OCI-LY3 (cell line): ENCODE measurements around the gene HES6.

Source experiments
- H2AFZ ChIP-seq: fragments of 200-600, 300-600 bp; shearing (Covaris generic); 2 replicates; pipeline ENCODE4 v1.6.0; 2014; ENCODE audit warnings: antibody characterized with exemption, low read depth, low read length
- H3K27ac ChIP-seq: fragments of 200-600, 300-600 bp; sonication (generic); 2 replicates; pipeline ENCODE4 v1.5.1; 2014; ENCODE audit warnings: mild to moderate bottlenecking, low read length, moderate library complexity, mixed read lengths
- H3K27me3 ChIP-seq: fragments of 200-600, 300-600 bp; sonication (generic); 2 replicates; pipeline ENCODE4 v1.6.1; 2014; ENCODE audit warnings: low read depth, low read length, mixed read lengths
- H3K36me3 ChIP-seq: fragments of 200-600, 300-600 bp; sonication (generic); replicated peaks from 2 replicates; pipeline ENCODE3; 2014; ENCODE audit warnings: low read depth, low read length, mixed read lengths
- H3K4me1 ChIP-seq: fragments of 300-600, 200-600 bp; sonication (generic); 2 replicates; pipeline ENCODE4 v1.6.1; 2014; ENCODE audit warnings: low read length, mixed read lengths
- H3K4me2 ChIP-seq: fragments of 200-600, 300-600 bp; sonication (generic); 2 replicates; pipeline ENCODE4 v1.6.1; 2014; ENCODE audit warnings: low read length, mixed read lengths
- H3K4me3 ChIP-seq: fragments of 300-600, 200-600 bp; sonication (generic); 2 replicates; pipeline ENCODE4 v1.5.1; 2014; ENCODE audit warnings: antibody characterized with exemption, mild to moderate bottlenecking, low read length, moderate library complexity
- H3K79me2 ChIP-seq: fragments of 300-600, 200-600 bp; shearing (Covaris generic); 2 replicates; pipeline ENCODE4 v1.6.1; 2014; ENCODE audit warnings: mild to moderate bottlenecking, low read length, mixed read lengths
- H3K9ac ChIP-seq: fragments of 300-600, 200-600 bp; shearing (Covaris generic); 2 replicates; pipeline ENCODE4 v1.6.0; 2014; ENCODE audit warnings: mild to moderate bottlenecking, low read length, moderate library complexity
- H3K9me3 ChIP-seq: fragments of 200-600, 300-600 bp; shearing (Covaris generic); 2 replicates; pipeline ENCODE4 v1.6.1; 2014; ENCODE audit warnings: low read length, mixed read lengths; ENCODE audit not compliant: insufficient read depth
- H4K20me1 ChIP-seq: fragments of 200-600, 300-600 bp; sonication (generic); 2 replicates; pipeline ENCODE4 v1.6.1; 2016; ENCODE audit warnings: low read length, mixed read lengths; ENCODE audit not compliant: insufficient read depth
- EZH2phosphoT487 ChIP-seq: fragments of 200-600 bp; shearing (Covaris generic); IDR thresholded peaks from 2 replicates; pipeline ENCODE4 v1.6.1; 2018; ENCODE audit warnings: antibody characterized with exemption, mixed run types, low read depth
- TF ChIP-seq, protein P1 (sequence below): fragments of 200-600, 300-600 bp; sonication (generic); IDR thresholded peaks from 2 replicates; pipeline ENCODE4 v1.5.1; 2014; ENCODE audit warnings: antibody characterized with exemption, low read length, low read depth

The HES6 gene

DNA sequence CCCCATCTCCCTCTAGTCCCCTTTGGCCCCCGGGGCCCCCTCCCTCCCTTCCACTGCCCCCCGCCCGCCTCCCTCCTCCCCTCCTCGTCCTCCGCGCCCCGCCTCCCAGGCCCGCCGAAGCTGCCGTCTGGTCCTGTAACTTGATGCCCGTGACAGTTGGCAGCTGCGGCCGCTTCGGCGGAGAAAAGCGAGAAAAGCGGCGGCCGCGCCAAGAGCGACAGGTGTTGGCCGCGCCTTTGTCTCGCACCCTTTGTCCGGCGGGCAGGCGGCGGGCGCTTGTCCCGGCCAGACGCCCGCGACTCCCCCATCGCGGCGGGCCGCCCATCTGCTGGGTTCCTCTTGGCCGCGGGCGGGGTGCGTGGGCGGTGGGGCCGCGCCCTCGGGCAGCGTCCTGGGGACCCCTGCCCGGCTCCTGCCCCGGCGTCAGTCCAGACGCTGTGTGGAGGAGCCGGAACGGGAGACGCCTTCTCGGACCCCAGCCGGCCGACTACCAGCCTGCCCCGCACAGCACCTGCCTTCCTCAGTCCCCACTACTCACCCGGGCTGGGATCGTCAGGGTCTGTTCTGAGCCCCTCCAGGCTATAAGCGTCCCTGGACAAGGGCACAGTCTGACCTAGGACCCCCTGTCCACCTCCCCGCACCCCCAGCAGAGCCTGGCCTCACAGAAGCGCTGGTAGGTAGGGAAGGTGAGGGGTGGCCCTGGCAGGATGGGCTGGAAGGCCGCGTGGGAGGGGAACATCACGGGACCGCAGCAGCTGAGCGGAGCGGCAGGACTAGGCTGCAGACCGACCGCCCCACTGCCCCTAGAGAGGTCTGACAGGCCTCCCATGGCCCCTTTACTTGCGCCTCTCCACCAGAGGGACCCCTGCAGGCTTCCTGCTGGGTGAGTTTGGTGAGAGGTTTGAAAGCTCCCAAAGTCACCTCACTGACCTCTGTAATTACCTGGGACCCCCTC lies 1.2 kb upstream of the HES6 start:
- Histone ChIP-seq H3K79me2 (no peaks in the 10 kb centered on the region), H3K9ac (no peak overlapping the region), H3K36me3 (no peaks in the 10 kb centered on the region), H3K9me3 (no peaks in the 10 kb centered on the region), H3K4me2 (no peak overlapping the region), H4K20me1 (no peaks in the 10 kb centered on the region), H3K4me3 (no peak overlapping the region), H2AFZ (no peak overlapping the region), H3K27me3 (no peaks in the 10 kb centered on the region), H3K4me1 (no peaks in the 10 kb centered on the region), H3K27ac (no peak overlapping the region)
- TF ChIP-seq EZH2phosphoT487, result no peak
- TF ChIP-seq, protein P1, sequence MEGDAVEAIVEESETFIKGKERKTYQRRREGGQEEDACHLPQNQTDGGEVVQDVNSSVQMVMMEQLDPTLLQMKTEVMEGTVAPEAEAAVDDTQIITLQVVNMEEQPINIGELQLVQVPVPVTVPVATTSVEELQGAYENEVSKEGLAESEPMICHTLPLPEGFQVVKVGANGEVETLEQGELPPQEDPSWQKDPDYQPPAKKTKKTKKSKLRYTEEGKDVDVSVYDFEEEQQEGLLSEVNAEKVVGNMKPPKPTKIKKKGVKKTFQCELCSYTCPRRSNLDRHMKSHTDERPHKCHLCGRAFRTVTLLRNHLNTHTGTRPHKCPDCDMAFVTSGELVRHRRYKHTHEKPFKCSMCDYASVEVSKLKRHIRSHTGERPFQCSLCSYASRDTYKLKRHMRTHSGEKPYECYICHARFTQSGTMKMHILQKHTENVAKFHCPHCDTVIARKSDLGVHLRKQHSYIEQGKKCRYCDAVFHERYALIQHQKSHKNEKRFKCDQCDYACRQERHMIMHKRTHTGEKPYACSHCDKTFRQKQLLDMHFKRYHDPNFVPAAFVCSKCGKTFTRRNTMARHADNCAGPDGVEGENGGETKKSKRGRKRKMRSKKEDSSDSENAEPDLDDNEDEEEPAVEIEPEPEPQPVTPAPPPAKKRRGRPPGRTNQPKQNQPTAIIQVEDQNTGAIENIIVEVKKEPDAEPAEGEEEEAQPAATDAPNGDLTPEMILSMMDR, result no peak

DNA sequence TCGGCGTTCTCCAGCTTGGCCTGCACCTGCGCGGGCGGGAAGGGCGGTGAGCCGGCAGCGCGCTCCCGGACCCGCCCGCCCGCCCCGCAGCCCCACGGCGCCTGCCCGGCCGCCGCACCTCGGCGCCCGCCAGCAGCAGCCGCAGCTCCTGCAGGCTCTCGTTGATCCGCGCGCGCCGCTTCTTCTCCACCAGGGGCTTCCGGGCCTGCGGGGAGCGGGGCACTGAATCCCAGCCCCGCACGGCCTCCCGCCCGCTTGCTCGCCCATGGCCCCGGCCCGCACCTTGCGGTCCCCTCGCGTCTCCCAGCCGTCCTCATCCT lies 335 bp downstream of the HES6 start:
- Histone ChIP-seq H3K9ac (no peak overlapping the region), H3K79me2 (no peaks in the 10 kb centered on the region), H3K4me2 (no peak overlapping the region), H2AFZ (no peak overlapping the region), H3K27me3 (no peaks in the 10 kb centered on the region), H3K4me1 (no peaks in the 10 kb centered on the region), H3K9me3 (no peaks in the 10 kb centered on the region), H3K36me3 (no peaks in the 10 kb centered on the region), H3K27ac (no peak overlapping the region), H4K20me1 (no peaks in the 10 kb centered on the region), H3K4me3 (no peak overlapping the region)
- TF ChIP-seq, protein P1, result no peak
- no peak for TF ChIP-seq EZH2phosphoT487

DNA sequence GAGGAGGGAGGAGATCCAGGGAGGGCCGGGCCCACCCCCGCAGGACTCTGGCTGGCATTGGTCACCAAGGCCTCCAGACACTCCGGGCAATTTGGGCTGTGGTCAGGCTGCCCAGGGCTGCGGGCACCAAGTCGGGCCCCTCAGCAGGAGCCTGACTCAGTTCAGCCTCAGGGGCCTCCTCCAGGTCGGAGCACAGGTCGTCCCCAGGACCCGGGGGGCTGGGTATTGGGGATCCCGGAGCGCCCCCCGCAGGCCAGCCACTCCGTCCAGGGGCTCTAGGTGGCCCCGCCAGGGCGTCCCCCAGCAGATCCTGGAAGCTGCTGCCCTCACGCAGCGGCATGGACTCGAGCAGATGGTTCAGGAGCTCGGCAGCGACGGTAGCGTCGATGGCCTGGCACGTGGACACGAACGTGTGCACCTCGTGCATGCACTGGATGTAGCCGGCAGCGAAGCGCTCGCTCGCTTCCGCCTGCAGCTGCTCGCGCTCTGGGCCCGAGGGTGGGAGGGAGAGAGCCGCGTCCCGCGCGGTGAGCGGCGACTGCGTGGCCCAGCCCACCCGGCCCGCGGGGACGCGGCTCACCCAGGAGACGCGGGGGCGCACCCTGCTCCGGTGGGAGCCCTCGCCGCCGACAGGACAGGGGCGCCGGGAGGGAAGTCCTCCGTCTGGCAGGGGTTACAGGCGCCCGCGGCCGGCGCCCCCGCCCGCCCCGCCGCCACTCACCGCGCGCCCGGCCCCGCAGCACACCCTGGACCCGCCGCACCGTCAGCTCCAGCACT lies 884 bp downstream of the HES6 start:
- Histone ChIP-seq H3K36me3 (no peaks in the 10 kb centered on the region), H4K20me1 (no peaks in the 10 kb centered on the region), H3K9me3 (no peaks in the 10 kb centered on the region), H3K4me2 (no peak overlapping the region), H2AFZ (no peak overlapping the region), H3K79me2 (no peaks in the 10 kb centered on the region), H3K27ac (no peak overlapping the region), H3K9ac (no peak overlapping the region), H3K4me3 (no peak overlapping the region), H3K27me3 (no peaks in the 10 kb centered on the region), H3K4me1 (no peaks in the 10 kb centered on the region)
- no peak for TF ChIP-seq EZH2phosphoT487
- TF ChIP-seq, protein P1, result no peak

DNA sequence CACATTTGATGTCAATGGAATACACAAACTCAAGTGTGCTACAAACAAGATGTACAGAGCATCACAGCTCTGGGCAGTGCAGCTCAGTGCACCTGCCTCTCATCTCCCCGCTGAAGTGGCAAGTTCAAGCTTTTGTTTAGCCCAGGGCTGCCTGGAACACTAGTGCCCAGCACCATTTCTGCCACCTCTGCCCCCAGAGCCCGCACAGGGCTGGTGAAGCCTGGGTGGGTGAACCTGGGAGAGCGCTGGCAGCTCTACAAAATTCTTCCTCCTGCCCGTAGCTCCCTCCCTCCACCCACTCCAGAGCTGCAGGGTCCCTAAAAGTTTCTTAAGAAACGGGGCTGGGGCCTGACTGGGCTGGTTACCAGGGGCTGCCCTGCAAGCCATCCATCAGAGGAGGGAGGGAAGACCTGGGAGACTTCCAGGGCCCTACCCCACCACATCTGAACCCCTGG lies 1.5 kb downstream of the HES6 start:
- Histone ChIP-seq H2AFZ (no peak overlapping the region), H4K20me1 (no peaks in the 10 kb centered on the region), H3K27ac (no peak overlapping the region), H3K4me2 (no peak overlapping the region), H3K79me2 (no peaks in the 10 kb centered on the region), H3K4me3 (no peak overlapping the region), H3K9ac (no peak overlapping the region), H3K27me3 (no peaks in the 10 kb centered on the region), H3K9me3 (no peaks in the 10 kb centered on the region), H3K4me1 (no peaks in the 10 kb centered on the region), H3K36me3 (no peaks in the 10 kb centered on the region)
- no peak for TF ChIP-seq EZH2phosphoT487
